ENCODE results near the gene ELOVL1. TPM values are rescaled to one million over a fixed set of nuclear protein-coding genes. Genes with fewer than 3 reads are reported as not detected.

Gene ELOVL1
- total RNA-seq, 2 experiments from 2014 or later: 45.4 to 49.2 TPM

GRCh38 chr1:43315963-43316737 lies 51.7 kb downstream of the ELOVL1 start:
- intact Hi-C loops (cut with micrococcal nuclease): no loop called here
- Mint-ChIP-seq H3K27me3 (no peaks in the 10 kb centered on the region), H3K4me1 (ENCODE audit: low read depth) (peaks cover 4% of the 10 kb centered on the region), H3K4me3 (no peak overlapping the region), H3K36me3 (ENCODE audit: low read depth) (no peaks in the 10 kb centered on the region), H3K27ac (no peak overlapping the region), H3K9me3 (no peaks in the 10 kb centered on the region)
- ATAC-seq (no peak), DNase-seq (no peak)
- no peak for TF ChIP-seq CTCF (IDR thresholded peaks at IDR 0.05)
- ChIA-PET POLR2A (no interaction called here), CTCF (no interaction called here)

GRCh38 chr1:43315481-43315880 lies 52.3 kb downstream of the ELOVL1 start:
- TF ChIP-seq CTCF (IDR thresholded peaks at IDR 0.05): no peak

GRCh38 chr1:43314233-43314632 lies 53.6 kb downstream of the ELOVL1 start:
- Mint-ChIP-seq H3K4me1 (ENCODE audit: low read depth) (peaks cover 4% of the 10 kb centered on the region), H3K36me3 (ENCODE audit: low read depth) (no peaks in the 10 kb centered on the region), H3K4me3 (no peak overlapping the region), H3K27me3 (no peaks in the 10 kb centered on the region), H3K27ac (no peak overlapping the region), H3K9me3 (no peaks in the 10 kb centered on the region)
- DNase-seq (no peak), ATAC-seq (no peak)
- intact Hi-C loops (cut with micrococcal nuclease): no loop called here
- ChIA-PET CTCF (no interaction called here), POLR2A (no interaction called here)
- TF ChIP-seq CTCF (IDR thresholded peaks at IDR 0.05): no peak

More at GRCh38 chr1:43315481-43315880, 52.3 kb downstream of the ELOVL1 start:
- H3K4me3 Mint-ChIP-seq: no peak overlapping the region
- H3K4me1 Mint-ChIP-seq (ENCODE audit: low read depth): peaks cover 4% of the 10 kb centered on the region
- H3K27ac Mint-ChIP-seq: no peak overlapping the region
- DNase-seq: no peak
- ATAC-seq: no peak
- ChIA-PET POLR2A (interaction anchor here (0.6 kb wide), 1 partner anchor 96 kb away, joined by 3 read pairs; no protein-coding TSS in a partner anchor), CTCF (no interaction called here)
- intact Hi-C loops (cut with micrococcal nuclease): no loop called here
- H3K27me3 Mint-ChIP-seq: no peaks in the 10 kb centered on the region
- no peaks in the 10 kb centered on the region for H3K36me3 Mint-ChIP-seq (ENCODE audit: low read depth)
- no peaks in the 10 kb centered on the region for H3K9me3 Mint-ChIP-seq

GRCh38 chr1:43313771-43314170 lies 54.0 kb downstream of the ELOVL1 start:
- CTCF ChIA-PET: no interaction called here

More at GRCh38 chr1:43313771-43314170, 54.0 kb downstream of the ELOVL1 start:
- no peak overlapping the region for H3K4me3 Mint-ChIP-seq
- ATAC-seq (no peak), DNase-seq (no peak)
- POLR2A ChIA-PET: no interaction called here
- H3K9me3 Mint-ChIP-seq: no peaks in the 10 kb centered on the region
- H3K27ac Mint-ChIP-seq: no peak overlapping the region
- intact Hi-C loops (cut with micrococcal nuclease): no loop called here
- TF ChIP-seq CTCF (IDR thresholded peaks at IDR 0.05): no peak
- H3K36me3 Mint-ChIP-seq (ENCODE audit: low read depth): no peaks in the 10 kb centered on the region
- H3K27me3 Mint-ChIP-seq: no peaks in the 10 kb centered on the region
- peaks cover 4% of the 10 kb centered on the region for H3K4me1 Mint-ChIP-seq (ENCODE audit: low read depth)

Small RNA genes lying within 50 kb of the gene (microRNA-seq; reads per million reads assigned to microRNA genes)
- 1.2 reads per million for gene MIR6734 (ENCODE audit: borderline microRNAs expressed, borderline replicate concordance)

Other genes with a start within 250 kb of the ELOVL1 start
- gene EBNA1BP2, start 195.7 kb downstream of the ELOVL1 start, total RNA-seq: 100 to 1,000 TPM; 115 TPM
- gene CFAP57, start 195.7 kb downstream of the ELOVL1 start, total RNA-seq: under 1 TPM; 0.18 to 0.23 TPM
- gene TMEM125, start 98.0 kb downstream of the ELOVL1 start, total RNA-seq: under 1 TPM in 1 of 2 experiments, not detected in 1; 0.81 TPM
- not detected for gene C1orf210, start 82.4 kb downstream of the ELOVL1 start, total RNA-seq
- gene TIE1, start 67.0 kb downstream of the ELOVL1 start, total RNA-seq: under 1 TPM in 1 of 2 experiments, not detected in 1; 0.25 TPM
- gene MPL, start 30.2 kb downstream of the ELOVL1 start, total RNA-seq: not detected
- gene CDC20, start 9.0 kb downstream of the ELOVL1 start, total RNA-seq: 100 to 1,000 TPM; 160 to 167 TPM
- gene MED8, start 21.8 kb upstream of the ELOVL1 start, total RNA-seq: 10 to 100 TPM; 33.5 to 34.5 TPM
- gene SZT2, start 21.9 kb upstream of the ELOVL1 start, total RNA-seq: 10 to 100 TPM; 30.1 to 33.3 TPM
- 1 to 10 TPM; 4.1 to 5.6 TPM for gene HYI, start 85.9 kb upstream of the ELOVL1 start, total RNA-seq
- gene PTPRF, start 162.9 kb upstream of the ELOVL1 start, total RNA-seq: 1 to 10 TPM; 3.8 to 4.5 TPM